Liver (tissue), 9 donors: ENCODE results near the gene RASSF1. TPM values are rescaled to one million over a fixed set of nuclear protein-coding genes. Genes with fewer than 3 reads are reported as not detected.
"Not testable (repeated sequence)": the region's sequence is repeated elsewhere in the genome, so short reads cannot be mapped to it uniquely, and the experiment has no call there.

Experiments used
- DNase-seq: peaks from one replicate; pipeline ENCODE4 v3.0.0-alpha.2; 2017; ENCODE audit warnings: low spot score
- H3K27ac ChIP-seq, 2 donors: one replicate each; pipeline ENCODE4 v1.7.0; 2013; ENCODE audit warnings: inconsistent platforms in 2 of 2, low read length in 2 of 2, control low read depth in 1 of 2, low read depth in 1 of 2, mild to moderate bottlenecking in 1 of 2
- H3K27me3 ChIP-seq, 4 donors: one replicate each; pipeline versions ENCODE4 v1.6.1 to v1.7.0; 2013; ENCODE audit warnings: low read length in 3 of 4, inconsistent platforms in 1 of 4, mild to moderate bottlenecking in 1 of 4, moderate library complexity in 1 of 4; ENCODE audit not compliant: control insufficient read depth in 4 of 4, insufficient read depth in 4 of 4
- H3K36me3 ChIP-seq, 4 donors: one replicate each; pipeline versions ENCODE4 v1.6.1 to v1.7.0; 2013; ENCODE audit warnings: low read length in 3 of 4, mild to moderate bottlenecking in 3 of 4, low read depth in 1 of 4, moderate library complexity in 1 of 4; ENCODE audit not compliant: control insufficient read depth in 4 of 4, insufficient read depth in 3 of 4
- H3K4me1 ChIP-seq, 4 donors: one replicate each; pipeline versions ENCODE4 v1.6.1 to v1.7.0; 2013; ENCODE audit warnings: low read length in 3 of 4, mild to moderate bottlenecking in 3 of 4, moderate library complexity in 1 of 4; ENCODE audit not compliant: control insufficient read depth in 4 of 4, insufficient read depth in 4 of 4
- H3K4me3 ChIP-seq, 3 donors: one replicate each; pipeline versions ENCODE4 v1.6.1 to v1.7.0; 2013; ENCODE audit warnings: low read length in 3 of 3, control low read depth in 1 of 3, low read depth in 1 of 3, mild to moderate bottlenecking in 1 of 3
- H3K9ac ChIP-seq, 2 donors: one replicate each; pipeline ENCODE4 v1.7.0; 2013; ENCODE audit warnings: low read length in 2 of 2, mild to moderate bottlenecking in 2 of 2, moderate library complexity in 2 of 2, control low read depth in 1 of 2, low read depth in 1 of 2
- H3K9me3 ChIP-seq, 4 donors: one replicate each; pipeline versions ENCODE4 v1.6.1 to v1.7.0; 2013; ENCODE audit warnings: low read length in 3 of 4; ENCODE audit not compliant: control insufficient read depth in 4 of 4
- EGR1 ChIP-seq, 2 donors: IDR thresholded peaks; 2 replicates each; pipeline ENCODE4 v1.6.1; 2016 to 2018; ENCODE audit warnings: antibody characterized with exemption in 2 of 2, low read depth in 2 of 2
- FOXA2 ChIP-seq: IDR thresholded peaks from 2 replicates; pipeline ENCODE4 v1.6.1; 2016; ENCODE audit warnings: antibody characterized with exemption
- GABPA ChIP-seq, 2 donors: IDR thresholded peaks in 1 of 2; conservative IDR thresholded peaks in 1 of 2; 2 replicates each; pipeline ENCODE4 v1.6.1; 2016; ENCODE audit warnings: antibody characterized with exemption in 2 of 2, mild to moderate bottlenecking in 1 of 2, moderate library complexity in 1 of 2
- HNF4G ChIP-seq: IDR thresholded peaks from 2 replicates; pipeline ENCODE4 v1.6.1; 2016; ENCODE audit warnings: antibody characterized with exemption
- JUND ChIP-seq, 2 donors: IDR thresholded peaks; 2 replicates each; pipeline ENCODE4 v1.6.1; 2016; ENCODE audit warnings: antibody characterized with exemption in 2 of 2
- NR2F2 ChIP-seq: IDR thresholded peaks from 2 replicates; pipeline ENCODE4 v1.6.1; 2016; ENCODE audit warnings: antibody characterized with exemption
- RAD21 ChIP-seq, 2 donors: IDR thresholded peaks; 2 replicates each; pipeline ENCODE4 v1.6.1; 2016; ENCODE audit warnings: antibody characterized with exemption in 2 of 2, mild to moderate bottlenecking in 2 of 2
- SP1 ChIP-seq: IDR thresholded peaks from 2 replicates; pipeline ENCODE4 v1.6.1; 2018; ENCODE audit warnings: antibody characterized with exemption, mild to moderate bottlenecking
- TAF1 ChIP-seq: conservative IDR thresholded peaks from 2 replicates; pipeline ENCODE4 v1.6.1; 2016; ENCODE audit warnings: antibody characterized with exemption, mild to moderate bottlenecking
- WGBS: extraction: QIAGEN DNeasy Blood & Tissue Kit; methylation state at CpG from one replicate; pipeline ENCODE4 v1.1.7; 2013; 5-methylcytosine and 5-hydroxymethylcytosine counted together
- polyA plus RNA-seq, 2 donors: library from polyadenylated mRNA; stranded (reverse) in 1 of 2; unstranded in 1 of 2; fragments of 200-250 nt in 1 of 2; fragments of >200 nt in 1 of 2; fragmentation: Nextera tagmentation in 1 of 2; extraction: Ambion mirVana in 1 of 2; gene quantifications; one replicate each; pipeline versions ENCODE4 v1.2.1 to v1.2.3, GENCODE V29; 2013 to 2015
- total RNA-seq, 2 donors: library from RNA; depleted of rRNA; stranded (reverse); fragments of >200 nt; gene quantifications; one replicate each; pipeline ENCODE4 v1.2.3, GENCODE V29; 2014
- TF ChIP-seq, protein P1 (sequence below): IDR thresholded peaks from 2 replicates; pipeline ENCODE4 v1.6.1; 2016; ENCODE audit warnings: antibody characterized with exemption
- TF ChIP-seq, protein P2 (sequence below): IDR thresholded peaks from 2 replicates; pipeline ENCODE4 v1.6.1; 2016; ENCODE audit warnings: antibody characterized with exemption, mild to moderate bottlenecking
- donor health status: healthy.
- donor health status: healthy.
- donor health status: healthy.
- donor health status: healthy.
- donor health status: healthy.

RASSF1 gene
- total and polyA plus RNA-seq, 4 donors, result 6.5 to 13.2 (median 11.2) TPM

DNA sequence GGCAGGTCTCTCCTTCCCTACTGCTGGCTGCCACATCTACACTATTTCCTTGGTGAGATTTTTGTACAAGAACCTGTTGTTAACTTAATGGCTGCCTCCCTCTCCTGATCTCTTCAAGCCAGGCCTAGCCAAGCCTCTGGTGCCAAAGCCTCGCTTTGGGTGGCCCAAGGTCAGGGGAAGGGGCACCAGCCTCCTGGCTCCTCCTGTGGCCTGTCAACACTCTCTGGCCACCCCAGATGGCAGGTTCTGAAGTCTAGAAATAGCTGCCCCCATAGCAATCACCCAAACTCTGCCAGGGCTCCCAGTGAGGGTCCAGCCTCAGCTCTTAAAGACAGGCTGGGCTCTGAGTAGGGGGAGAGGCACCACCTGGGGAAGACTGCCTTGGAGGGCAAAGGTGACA, 53.4 kb downstream of the RASSF1 start (continued):
- TF ChIP-seq SP1 (no peak), NR2F2 (no peak), TAF1 (no peak), EGR1 (IDR thresholded peaks at IDR 0.05; ENCODE audit: low read depth in 2 of 2) (no peak), RAD21 (IDR thresholded peaks at IDR 0.05) (no peak), FOXA2 (no peak), JUND (IDR thresholded peaks at IDR 0.05) (no peak), GABPA (IDR thresholded peaks at IDR 0.05 in 1 of 2, conservative IDR thresholded peaks at IDR 0.05 in 1 of 2) (no peak), HNF4G (no peak)
- TF ChIP-seq, protein P1, sequence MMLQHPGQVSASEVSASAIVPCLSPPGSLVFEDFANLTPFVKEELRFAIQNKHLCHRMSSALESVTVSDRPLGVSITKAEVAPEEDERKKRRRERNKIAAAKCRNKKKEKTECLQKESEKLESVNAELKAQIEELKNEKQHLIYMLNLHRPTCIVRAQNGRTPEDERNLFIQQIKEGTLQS, result no peak

DNA sequence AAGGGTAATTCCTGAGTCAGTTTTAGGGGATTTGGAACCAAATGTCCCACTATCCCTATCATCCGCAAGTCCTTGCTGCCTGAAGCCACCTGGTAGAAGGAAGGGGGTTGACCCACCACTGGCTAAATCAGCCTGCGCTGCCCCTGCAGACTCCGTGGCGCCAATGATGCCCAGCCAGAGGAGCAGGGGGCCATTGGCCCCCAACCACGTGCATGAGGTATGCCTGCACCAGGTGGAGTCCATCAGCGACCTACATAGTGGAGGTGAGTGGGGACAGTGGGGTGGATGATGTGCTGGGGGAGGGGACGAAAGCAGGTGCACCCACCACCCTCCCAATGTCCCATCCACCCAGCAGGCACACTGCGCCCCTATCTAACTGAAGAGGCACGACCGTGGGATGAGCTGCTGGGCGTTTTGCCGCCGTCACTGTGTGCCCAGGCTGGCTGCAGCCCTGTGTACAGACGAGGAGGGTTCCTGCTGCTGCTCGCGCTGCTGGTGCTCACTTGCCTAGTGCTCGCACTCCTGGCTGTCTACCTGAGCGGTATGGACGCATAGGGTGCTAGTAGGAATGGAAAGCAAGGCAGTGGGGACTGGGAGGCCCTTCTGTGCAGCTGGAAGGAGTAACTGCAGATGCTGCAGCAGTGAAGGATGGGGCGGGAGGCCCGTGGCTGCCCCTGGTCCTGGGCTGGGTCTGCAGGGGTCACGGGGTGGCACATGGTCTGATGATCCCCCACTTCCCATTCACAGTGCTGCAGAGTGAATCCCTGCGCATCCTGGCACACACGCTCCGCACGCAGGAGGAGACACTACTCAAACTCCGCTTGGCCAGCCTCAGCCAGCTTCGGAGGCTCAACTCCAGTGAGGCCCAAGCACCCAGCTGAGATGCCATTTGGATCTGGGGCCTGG, 54.1 kb downstream of the RASSF1 start:
- H3K9ac ChIP-seq, result no peak overlapping the region
- 93% methylated on average over 28 of the region's 28 CpGs for WGBS
- peaks cover 5 to 41% (median 22%) of the 10 kb centered on the region in 4 donors for H3K36me3 ChIP-seq
- no peaks in the 10 kb centered on the region for H3K27me3 ChIP-seq
- no peak for DNase-seq
- H3K4me3 ChIP-seq, result no peak overlapping the region
- H3K9me3 ChIP-seq, result no peaks in the 10 kb centered on the region
- H3K27ac ChIP-seq, result no peak overlapping the region
- no peak for TF ChIP-seq HNF4G
- TF ChIP-seq SP1, result no peak
- TF ChIP-seq, protein P2, sequence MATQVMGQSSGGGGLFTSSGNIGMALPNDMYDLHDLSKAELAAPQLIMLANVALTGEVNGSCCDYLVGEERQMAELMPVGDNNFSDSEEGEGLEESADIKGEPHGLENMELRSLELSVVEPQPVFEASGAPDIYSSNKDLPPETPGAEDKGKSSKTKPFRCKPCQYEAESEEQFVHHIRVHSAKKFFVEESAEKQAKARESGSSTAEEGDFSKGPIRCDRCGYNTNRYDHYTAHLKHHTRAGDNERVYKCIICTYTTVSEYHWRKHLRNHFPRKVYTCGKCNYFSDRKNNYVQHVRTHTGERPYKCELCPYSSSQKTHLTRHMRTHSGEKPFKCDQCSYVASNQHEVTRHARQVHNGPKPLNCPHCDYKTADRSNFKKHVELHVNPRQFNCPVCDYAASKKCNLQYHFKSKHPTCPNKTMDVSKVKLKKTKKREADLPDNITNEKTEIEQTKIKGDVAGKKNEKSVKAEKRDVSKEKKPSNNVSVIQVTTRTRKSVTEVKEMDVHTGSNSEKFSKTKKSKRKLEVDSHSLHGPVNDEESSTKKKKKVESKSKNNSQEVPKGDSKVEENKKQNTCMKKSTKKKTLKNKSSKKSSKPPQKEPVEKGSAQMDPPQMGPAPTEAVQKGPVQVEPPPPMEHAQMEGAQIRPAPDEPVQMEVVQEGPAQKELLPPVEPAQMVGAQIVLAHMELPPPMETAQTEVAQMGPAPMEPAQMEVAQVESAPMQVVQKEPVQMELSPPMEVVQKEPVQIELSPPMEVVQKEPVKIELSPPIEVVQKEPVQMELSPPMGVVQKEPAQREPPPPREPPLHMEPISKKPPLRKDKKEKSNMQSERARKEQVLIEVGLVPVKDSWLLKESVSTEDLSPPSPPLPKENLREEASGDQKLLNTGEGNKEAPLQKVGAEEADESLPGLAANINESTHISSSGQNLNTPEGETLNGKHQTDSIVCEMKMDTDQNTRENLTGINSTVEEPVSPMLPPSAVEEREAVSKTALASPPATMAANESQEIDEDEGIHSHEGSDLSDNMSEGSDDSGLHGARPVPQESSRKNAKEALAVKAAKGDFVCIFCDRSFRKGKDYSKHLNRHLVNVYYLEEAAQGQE, result no peak
- H3K4me1 ChIP-seq, result peaks cover 2 to 13% (median 8%) of the 10 kb centered on the region in 4 donors

DNA sequence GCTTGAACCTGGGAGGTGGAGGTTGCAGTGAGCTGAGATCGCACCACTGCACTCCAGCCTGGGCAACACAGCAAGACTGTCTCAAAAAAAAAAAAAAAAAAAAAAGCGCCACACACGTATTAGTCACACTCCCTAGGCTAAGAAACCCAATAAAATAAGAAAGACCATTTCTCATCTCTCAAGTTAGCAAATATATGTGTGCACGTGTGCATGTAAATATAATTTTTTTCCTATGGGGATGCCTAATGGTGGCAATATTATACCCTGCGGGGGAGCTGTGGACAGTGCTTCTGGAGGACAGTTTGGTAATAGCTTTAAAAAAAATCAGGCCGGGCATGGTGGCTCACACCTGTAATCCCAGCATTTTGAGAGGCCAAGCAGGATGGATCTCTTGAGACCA, 56.5 kb downstream of the RASSF1 start:
- H3K27me3 ChIP-seq, H3K27ac ChIP-seq, H3K9me3 ChIP-seq, H3K4me1 ChIP-seq, H3K4me3 ChIP-seq, DNase-seq, H3K9ac ChIP-seq: not testable (repeated sequence)
- peaks cover 0 to 28% (median 19%) of the 10 kb centered on the region in 4 donors for H3K36me3 ChIP-seq
- WGBS, result 93% methylated on average over 6 of the region's 6 CpGs

Other genes with a start within 250 kb of the RASSF1 start
- 1 to 10 TPM; 1.6 to 4.8 TPM for gene SEMA3F, start 185.5 kb downstream of the RASSF1 start, total RNA-seq
- gene SEMA3F, start 185.5 kb downstream of the RASSF1 start, polyA plus RNA-seq, result 1 to 10 TPM in 1 of 2 donors, under 1 TPM in 1; 0.60 to 2.7 TPM
- under 1 TPM in 1 of 2 donors, not detected in 1; 0.08 TPM for gene GNAT1, start 149.2 kb downstream of the RASSF1 start, total RNA-seq
- not detected for gene GNAT1, start 149.2 kb downstream of the RASSF1 start, polyA plus RNA-seq
- gene SLC38A3, start 135.6 kb downstream of the RASSF1 start, total RNA-seq, result 100 to 1,000 TPM in 1 of 2 donors, 10 to 100 TPM in 1; 98.1 to 166 TPM
- 100 to 1,000 TPM; 114 to 180 TPM for gene SLC38A3, start 135.6 kb downstream of the RASSF1 start, polyA plus RNA-seq
- 10 to 100 TPM; 58.3 to 65.0 TPM for gene GNAI2, start 104.6 kb downstream of the RASSF1 start, total RNA-seq
- 10 to 100 TPM; 59.5 to 86.3 TPM for gene GNAI2, start 104.6 kb downstream of the RASSF1 start, polyA plus RNA-seq
- gene SEMA3B, start 71.7 kb downstream of the RASSF1 start, total RNA-seq, result 1 to 10 TPM in 1 of 2 donors, under 1 TPM in 1; 0.56 to 1.5 TPM
- gene SEMA3B, start 71.7 kb downstream of the RASSF1 start, polyA plus RNA-seq, result 1 to 10 TPM in 1 of 2 donors, under 1 TPM in 1; 0.40 to 1.3 TPM
- under 1 TPM in 1 of 2 donors, not detected in 1; 0.08 TPM for gene LSMEM2, start 61.7 kb downstream of the RASSF1 start, total RNA-seq
- under 1 TPM in 1 of 2 donors, not detected in 1; 0.03 TPM for gene LSMEM2, start 61.7 kb downstream of the RASSF1 start, polyA plus RNA-seq
- 10 to 100 TPM; 55.7 to 66.1 TPM for gene IFRD2, start 48.4 kb downstream of the RASSF1 start, total RNA-seq
- 10 to 100 TPM; 60.3 to 91.2 TPM for gene IFRD2, start 48.4 kb downstream of the RASSF1 start, polyA plus RNA-seq
- gene HYAL3, start 41.4 kb downstream of the RASSF1 start, total RNA-seq, result 1 to 10 TPM; 1.9 to 6.6 TPM
- gene HYAL3, start 41.4 kb downstream of the RASSF1 start, polyA plus RNA-seq, result 1 to 10 TPM; 1.8 to 2.0 TPM
- 1 to 10 TPM; 1.6 to 1.8 TPM for gene NAA80, start 41.4 kb downstream of the RASSF1 start, total RNA-seq
- gene NAA80, start 41.4 kb downstream of the RASSF1 start, polyA plus RNA-seq, result 1 to 10 TPM; 2.3 to 5.5 TPM
- gene HYAL1, start 37.3 kb downstream of the RASSF1 start, total RNA-seq, result 100 to 1,000 TPM in 1 of 2 donors, 10 to 100 TPM in 1; 87.6 to 155 TPM
- gene HYAL1, start 37.3 kb downstream of the RASSF1 start, polyA plus RNA-seq, result 100 to 1,000 TPM in 1 of 2 donors, 10 to 100 TPM in 1; 82.3 to 156 TPM
- gene HYAL2, start 18.1 kb downstream of the RASSF1 start, total RNA-seq, result 10 to 100 TPM; 33.5 to 57.6 TPM
- 10 to 100 TPM; 19.5 to 32.9 TPM for gene HYAL2, start 18.1 kb downstream of the RASSF1 start, polyA plus RNA-seq
- gene TUSC2, start 12.6 kb downstream of the RASSF1 start, total RNA-seq, result 10 to 100 TPM; 12.7 to 14.3 TPM
- 10 to 100 TPM; 29.0 to 37.7 TPM for gene TUSC2, start 12.6 kb downstream of the RASSF1 start, polyA plus RNA-seq
- under 1 TPM; 0.09 to 0.75 TPM for gene ZMYND10, start 4.9 kb upstream of the RASSF1 start, total RNA-seq
- gene ZMYND10, start 4.9 kb upstream of the RASSF1 start, polyA plus RNA-seq, result under 1 TPM; 0.23 to 0.31 TPM
- gene NPRL2, start 9.9 kb upstream of the RASSF1 start, total RNA-seq, result 10 to 100 TPM; 11.3 to 17.3 TPM
- gene NPRL2, start 9.9 kb upstream of the RASSF1 start, polyA plus RNA-seq, result 10 to 100 TPM; 11.4 to 16.6 TPM
- gene CYB561D2, start 10.0 kb upstream of the RASSF1 start, total RNA-seq, result 10 to 100 TPM; 12.3 to 16.0 TPM
- gene CYB561D2, start 10.0 kb upstream of the RASSF1 start, polyA plus RNA-seq, result 10 to 100 TPM; 28.2 TPM
- gene TMEM115, start 18.7 kb upstream of the RASSF1 start, total RNA-seq, result 10 to 100 TPM; 18.6 to 20.2 TPM
- gene TMEM115, start 18.7 kb upstream of the RASSF1 start, polyA plus RNA-seq, result 10 to 100 TPM; 19.4 to 23.0 TPM
- under 1 TPM; 0.17 to 0.19 TPM for gene CACNA2D2, start 162.8 kb upstream of the RASSF1 start, total RNA-seq
- gene CACNA2D2, start 162.8 kb upstream of the RASSF1 start, polyA plus RNA-seq, result under 1 TPM; 0.10 to 0.14 TPM
- gene C3orf18, start 226.9 kb upstream of the RASSF1 start, total RNA-seq, result 1 to 10 TPM; 1.8 to 2.7 TPM
- 1 to 10 TPM in 1 of 2 donors, under 1 TPM in 1; 0.54 to 1.1 TPM for gene C3orf18, start 226.9 kb upstream of the RASSF1 start, polyA plus RNA-seq
- gene HEMK1, start 228.7 kb upstream of the RASSF1 start, total RNA-seq, result 1 to 10 TPM; 3.7 to 9.2 TPM
- 1 to 10 TPM; 8.7 to 9.5 TPM for gene HEMK1, start 228.7 kb upstream of the RASSF1 start, polyA plus RNA-seq